AG04449 (cell line): ENCODE data around the gene CACNA1C.

Experiments
- CTCF ChIA-PET: fragments of 350-600 bp; formaldehyde crosslinking; extraction: SDS; loops from one replicate; lab custom pipeline; 2021; ENCODE audit warnings: antibody characterized with exemption; lab: Yijun Ruan, JAX
- POLR2A ChIA-PET: fragments of 400-600, 350-600 bp; formaldehyde crosslinking; extraction: SDS; loops from one replicate; lab custom pipeline; 2020; ENCODE audit warnings: antibody characterized with exemption, inconsistent platforms; lab: Yijun Ruan, JAX
- DNase-seq: peaks from one replicate; pipeline ENCODE4 v3.0.0-alpha.2; 2010; ENCODE audit warnings: low read depth, low spot score
- H3K4me3 ChIP-seq: 2 replicates; pipeline ENCODE4 v1.5.1; 2011; ENCODE audit warnings: low read depth, mild to moderate bottlenecking, control low read depth, low read length
- CTCF ChIP-seq: IDR thresholded peaks from one replicate; pipeline ENCODE4 v1.5.1; 2011; ENCODE audit warnings: mild to moderate bottlenecking, moderate library complexity, low read length, control low read depth, inconsistent platforms; ENCODE audit not compliant: insufficient read depth; ENCODE audit errors: missing control alignments

The CACNA1C gene

GRCh38 chr12:2461645-2462044, 408.9 kb downstream of the CACNA1C start:
- DNase-seq: no peak
- CTCF ChIA-PET: no interaction called here
- POLR2A ChIA-PET: no interaction called here
- no peak overlapping the region for H3K4me3 ChIP-seq
- no peak for TF ChIP-seq CTCF

GRCh38 chr12:2462087-2462486, 409.3 kb downstream of the CACNA1C start:
- TF ChIP-seq CTCF: no peak
- H3K4me3 ChIP-seq: no peak overlapping the region
- DNase-seq: no peak
- ChIA-PET POLR2A (no interaction called here), CTCF (no interaction called here)

DNA sequence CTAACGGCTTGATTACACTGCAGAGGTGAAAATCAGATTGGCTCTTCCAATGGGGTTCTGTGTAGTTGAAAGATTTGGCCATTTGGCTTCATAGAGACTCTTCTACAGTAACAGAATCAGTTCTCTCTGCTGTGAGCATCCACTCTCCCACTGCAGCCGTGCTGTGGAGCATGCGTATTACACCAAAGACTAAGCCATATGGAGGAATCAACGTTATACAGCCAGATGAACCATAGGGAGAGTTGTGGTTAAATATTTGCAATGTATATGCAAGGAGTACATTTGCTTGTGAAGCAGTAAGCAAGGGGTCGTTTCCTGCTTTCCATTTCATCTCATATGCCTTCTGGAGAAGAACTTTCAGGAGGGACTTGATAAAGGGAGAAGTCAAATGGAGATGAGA, 410.9 kb downstream of the CACNA1C start:
- CTCF ChIA-PET: no interaction called here
- no peak for TF ChIP-seq CTCF
- POLR2A ChIA-PET: no interaction called here
- H3K4me3 ChIP-seq: no peak overlapping the region
- no peak for DNase-seq

- TF ChIP-seq CTCF: no peak
- DNase-seq: no peak
- ChIA-PET CTCF (interaction anchor here (0.8 kb wide), 1 partner anchor 83 kb away, joined by 3 read pairs; no protein-coding TSS in a partner anchor), POLR2A (no interaction called here)
- H3K4me3 ChIP-seq: no peak overlapping the region
Measured at GRCh38 chr12:2465681-2466080, 412.9 kb downstream of the CACNA1C start.

GRCh38 chr12:2466211-2466610, 413.4 kb downstream of the CACNA1C start:
- ChIA-PET POLR2A (no interaction called here), CTCF (interaction anchor here (0.8 kb wide), 1 partner anchor 83 kb away, joined by 3 read pairs; no protein-coding TSS in a partner anchor)
- H3K4me3 ChIP-seq: no peak overlapping the region
- DNase-seq: no peak
- TF ChIP-seq CTCF: no peak

DNA sequence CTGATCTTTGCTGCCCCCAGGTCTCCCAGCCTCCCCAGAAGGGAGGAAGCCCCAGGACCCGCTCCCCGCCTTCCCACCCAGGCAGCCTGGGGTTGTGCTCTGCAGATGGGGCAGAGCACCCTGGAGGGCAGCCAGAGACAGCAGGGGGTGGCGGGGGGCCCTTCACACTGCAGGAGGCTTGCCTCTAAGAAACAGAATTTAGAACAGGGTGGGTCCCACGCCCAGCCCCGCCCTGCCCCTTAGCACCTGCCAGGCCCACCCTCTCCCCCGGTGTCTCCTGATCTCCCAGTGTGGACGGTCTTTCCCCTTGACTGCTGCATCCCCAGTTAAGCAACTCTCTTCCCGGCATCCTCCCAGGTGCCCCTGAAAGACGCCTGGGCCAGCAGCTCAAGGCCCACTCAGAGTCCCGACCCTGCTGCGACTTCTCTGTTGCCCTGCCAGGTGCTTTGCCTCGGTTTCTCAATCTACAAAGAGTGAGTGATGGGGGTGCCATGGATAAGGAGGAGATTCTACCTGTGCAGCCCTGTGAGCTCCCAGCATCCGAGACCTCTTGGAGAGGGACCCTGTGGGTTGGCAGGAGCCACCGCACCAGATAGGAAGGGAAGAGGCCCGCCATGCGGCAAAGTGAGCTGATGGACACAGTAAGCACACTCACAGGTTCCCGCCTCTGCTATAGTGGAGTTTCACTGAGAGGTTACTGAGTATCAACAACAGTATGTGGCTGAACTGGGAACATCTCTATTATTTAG, 414.8 kb downstream of the CACNA1C start:
- H3K4me3 ChIP-seq: no peak overlapping the region
- POLR2A ChIA-PET: no interaction called here
- no peak for TF ChIP-seq CTCF
- CTCF ChIA-PET: no interaction called here
- no peak for DNase-seq
